Ectodermal cell (in vitro differentiated cells): ENCODE data around the gene SEMA3E.

ENCODE experiments used
- H3K27ac ChIP-seq: 2 replicates; pipeline ENCODE4 v1.7.0; 2013; ENCODE audit warnings: mild to moderate bottlenecking, low read depth, low read length; ENCODE audit not compliant: insufficient read depth, poor library complexity, severe bottlenecking
- H3K27me3 ChIP-seq: 2 replicates; pipeline ENCODE4 v1.7.0; 2013; ENCODE audit warnings: mild to moderate bottlenecking, low read length; ENCODE audit not compliant: insufficient read depth, control insufficient read depth, poor library complexity, severe bottlenecking
- H3K36me3 ChIP-seq: one replicate; pipeline ENCODE4 v1.7.0; 2013; ENCODE audit warnings: low read length; ENCODE audit not compliant: control insufficient read depth, insufficient read depth
- H3K4me1 ChIP-seq: one replicate; pipeline ENCODE4 v1.7.0; 2013; ENCODE audit warnings: low read length; ENCODE audit not compliant: control insufficient read depth, insufficient read depth
- H3K4me3 ChIP-seq: 2 replicates; pipeline ENCODE4 v1.7.0; 2013; ENCODE audit warnings: low read depth, low read length, control low read depth; ENCODE audit not compliant: insufficient read depth
- H3K9me3 ChIP-seq: 2 replicates; pipeline ENCODE4 v1.7.0; 2013; ENCODE audit warnings: mild to moderate bottlenecking, low read length, moderate library complexity; ENCODE audit not compliant: control insufficient read depth
- WGBS, 2 experiments: methylation state at CpG; one replicate each; pipeline ENCODE4 v1.1.7; 2013; ENCODE audit warnings: missing lambda C conversion rate in 2 of 2; 5-methylcytosine and 5-hydroxymethylcytosine counted together

SEMA3E gene

DNA sequence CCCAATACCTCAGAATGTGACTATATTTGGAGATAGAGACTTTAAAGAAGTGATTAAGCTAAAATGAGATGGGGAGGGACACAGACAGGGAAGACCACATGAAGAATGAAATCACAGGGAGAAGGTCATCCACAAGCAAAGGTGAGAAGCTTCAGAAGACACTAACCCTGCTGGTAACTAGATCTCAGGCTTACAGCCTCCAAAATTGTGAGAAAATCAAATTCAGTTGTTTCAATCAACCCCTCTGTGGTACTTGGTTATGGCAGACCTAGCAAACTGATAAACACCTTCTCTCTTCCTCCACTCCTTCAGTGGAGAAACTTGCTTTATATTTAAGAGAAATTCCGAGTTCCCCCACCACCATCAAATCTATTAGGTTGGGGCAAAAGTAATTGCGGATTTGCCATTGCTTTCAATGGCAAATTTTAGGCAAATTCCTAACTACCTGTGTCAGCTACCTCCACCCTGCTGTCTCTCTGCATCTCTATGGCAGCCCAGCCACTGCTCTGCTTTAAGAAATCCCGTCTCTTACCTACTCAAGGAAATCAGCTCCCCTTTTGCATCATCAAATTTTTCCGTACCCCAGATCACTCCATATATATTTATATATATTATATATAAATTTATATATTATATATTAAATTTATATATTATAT is 38.2 kb downstream of the SEMA3E start:
- Histone ChIP-seq H3K4me3 (no peak overlapping the region), H3K4me1 (no peaks in the 10 kb centered on the region), H3K27me3 (no peaks in the 10 kb centered on the region), H3K9me3 (no peaks in the 10 kb centered on the region), H3K36me3 (no peaks in the 10 kb centered on the region), H3K27ac (no peak overlapping the region)
- 38 to 47% methylated on average over 3 of the region's 4 CpGs for WGBS, 2 experiments

DNA sequence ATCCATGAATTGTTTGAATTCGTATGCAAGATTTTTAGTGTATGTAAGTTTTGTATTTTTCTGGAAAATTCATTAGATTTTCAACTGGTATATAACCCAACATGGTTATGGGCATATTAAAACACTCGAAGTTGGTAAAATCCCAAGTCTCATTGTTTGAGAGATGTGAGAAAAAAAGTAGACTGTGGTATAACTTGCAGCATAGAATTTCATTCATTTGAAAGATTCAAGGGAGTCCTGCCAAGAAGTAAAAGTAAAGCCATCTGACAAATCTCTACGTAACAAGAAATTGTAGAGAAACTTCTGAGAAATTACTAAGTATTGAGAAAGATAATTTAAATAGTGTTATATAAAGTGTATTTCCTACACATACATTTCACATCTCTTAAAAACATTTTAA is 40.2 kb downstream of the SEMA3E start:
- Histone ChIP-seq H3K4me1 (no peaks in the 10 kb centered on the region), H3K27ac (no peak overlapping the region), H3K27me3 (no peaks in the 10 kb centered on the region), H3K36me3 (no peaks in the 10 kb centered on the region), H3K4me3 (no peak overlapping the region), H3K9me3 (no peaks in the 10 kb centered on the region)
- 83 to 93% methylated on average over 1 to 2 of the region's 3 CpGs for WGBS, 2 experiments

DNA sequence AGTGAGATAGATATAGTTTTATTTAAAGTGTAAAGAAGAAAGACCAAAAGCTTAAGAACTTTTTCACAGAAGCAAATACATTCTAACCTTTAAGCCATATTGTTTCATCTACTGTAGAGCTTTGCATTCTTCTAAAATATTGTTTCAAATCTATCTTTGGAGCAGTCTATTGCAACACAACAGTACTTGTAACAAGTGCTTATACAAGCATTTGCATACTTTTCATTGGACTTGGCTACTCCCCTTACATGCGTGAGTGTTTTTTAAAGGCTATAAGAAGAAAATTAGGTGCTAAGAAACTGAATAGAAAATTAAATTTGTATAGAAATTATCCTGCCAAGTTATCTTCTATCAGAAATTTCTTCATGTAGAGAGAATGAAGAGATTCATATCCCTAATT is 45.3 kb downstream of the SEMA3E start:
- WGBS, 2 experiments, result 60 to 100% methylated on average over 1 of the region's 1 CpG
- Histone ChIP-seq H3K9me3 (no peaks in the 10 kb centered on the region), H3K4me1 (no peaks in the 10 kb centered on the region), H3K4me3 (no peak overlapping the region), H3K27me3 (no peaks in the 10 kb centered on the region), H3K36me3 (no peaks in the 10 kb centered on the region), H3K27ac (no peak overlapping the region)

DNA sequence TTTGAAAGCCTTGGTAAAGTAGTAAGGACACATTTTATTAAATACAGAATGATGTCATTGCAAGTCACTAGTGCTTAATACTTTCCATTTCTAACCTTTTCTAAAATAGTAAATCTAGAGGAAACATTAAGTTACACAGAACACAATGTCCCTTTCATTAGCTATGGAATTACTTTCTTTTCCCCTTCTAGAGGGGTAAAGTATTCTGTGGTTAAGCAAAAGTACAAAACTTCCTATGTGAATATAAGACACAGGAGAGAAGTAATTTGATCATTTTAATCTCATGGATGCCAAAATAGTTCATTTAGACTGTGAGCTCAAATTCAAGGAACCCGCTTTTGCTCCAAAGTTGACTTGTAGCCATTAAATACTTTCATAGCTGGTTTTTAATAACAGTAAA is 49.8 kb downstream of the SEMA3E start:
- WGBS, 2 experiments, result 100% methylated on average over 1 of the region's 1 CpG; no CpG with 5 or more reads in 1 of the 2 experiments
- Histone ChIP-seq H3K27ac (no peak overlapping the region), H3K36me3 (no peaks in the 10 kb centered on the region)

GRCh38 chr7:83593921-83594475 is 54.9 kb downstream of the SEMA3E start:
- Histone ChIP-seq H3K27me3 (no peaks in the 10 kb centered on the region), H3K4me1 (no peaks in the 10 kb centered on the region), H3K36me3 (no peaks in the 10 kb centered on the region), H3K4me3 (no peak overlapping the region), H3K9me3 (no peaks in the 10 kb centered on the region), H3K27ac (no peak overlapping the region)
- 94 to 98% methylated on average over 4 of the region's 4 CpGs for WGBS, 2 experiments

More for the DNA sequence above, 49.8 kb downstream of the SEMA3E start:
- no peaks in the 10 kb centered on the region for H3K27me3 ChIP-seq
- no peaks in the 10 kb centered on the region for H3K4me1 ChIP-seq
- H3K9me3 ChIP-seq, result no peaks in the 10 kb centered on the region
- no peak overlapping the region for H3K4me3 ChIP-seq

DNA sequence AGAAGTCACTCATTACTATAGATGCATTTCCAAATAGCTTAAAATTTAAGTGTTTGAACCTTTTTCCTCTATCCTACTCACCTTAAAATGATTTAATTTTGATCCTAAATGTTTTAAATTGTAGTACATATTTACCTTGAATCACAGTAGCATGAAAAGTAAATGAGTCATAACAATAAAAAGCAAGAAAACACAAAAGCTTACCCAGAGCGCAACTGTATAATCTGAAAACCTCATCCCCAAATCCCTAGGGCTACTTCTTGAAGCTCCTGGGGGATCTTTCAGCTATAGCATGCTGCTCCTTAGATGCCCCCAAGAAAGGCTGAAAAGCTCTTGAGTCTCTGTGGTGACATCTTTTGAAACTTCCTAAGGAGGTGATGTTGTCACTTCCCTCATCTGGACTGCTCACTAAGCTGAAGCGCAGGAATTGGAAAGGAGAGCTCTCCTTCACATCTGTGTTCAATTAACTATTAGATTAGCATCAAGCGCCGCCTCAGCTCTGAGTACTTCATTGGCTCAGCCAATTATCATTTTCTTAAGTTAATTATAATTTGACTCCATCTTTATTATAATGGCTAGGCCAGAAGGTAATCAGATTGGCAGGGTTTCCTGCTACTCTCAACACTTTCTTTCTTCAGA is 60.2 kb downstream of the SEMA3E start:
- H3K4me1 ChIP-seq, result no peaks in the 10 kb centered on the region
- H3K4me3 ChIP-seq, result no peak overlapping the region
- no peaks in the 10 kb centered on the region for H3K27me3 ChIP-seq
- WGBS, 2 experiments, result 92 to 97% methylated on average over 4 of the region's 4 CpGs
- H3K27ac ChIP-seq, result no peak overlapping the region
- H3K9me3 ChIP-seq, result no peaks in the 10 kb centered on the region
- no peaks in the 10 kb centered on the region for H3K36me3 ChIP-seq

- Histone ChIP-seq H3K9me3 (no peaks in the 10 kb centered on the region), H3K27me3 (no peaks in the 10 kb centered on the region), H3K4me1 (no peaks in the 10 kb centered on the region), H3K36me3 (no peaks in the 10 kb centered on the region), H3K27ac (no peak overlapping the region), H3K4me3 (no peak overlapping the region)
- WGBS, 2 experiments, result 67% methylated on average over 1 of the region's 1 CpG; no CpG with 5 or more reads in 1 of the 2 experiments
These were observed 62.7 kb downstream of the SEMA3E start for GRCh38 chr7:83586281-83586680.

DNA sequence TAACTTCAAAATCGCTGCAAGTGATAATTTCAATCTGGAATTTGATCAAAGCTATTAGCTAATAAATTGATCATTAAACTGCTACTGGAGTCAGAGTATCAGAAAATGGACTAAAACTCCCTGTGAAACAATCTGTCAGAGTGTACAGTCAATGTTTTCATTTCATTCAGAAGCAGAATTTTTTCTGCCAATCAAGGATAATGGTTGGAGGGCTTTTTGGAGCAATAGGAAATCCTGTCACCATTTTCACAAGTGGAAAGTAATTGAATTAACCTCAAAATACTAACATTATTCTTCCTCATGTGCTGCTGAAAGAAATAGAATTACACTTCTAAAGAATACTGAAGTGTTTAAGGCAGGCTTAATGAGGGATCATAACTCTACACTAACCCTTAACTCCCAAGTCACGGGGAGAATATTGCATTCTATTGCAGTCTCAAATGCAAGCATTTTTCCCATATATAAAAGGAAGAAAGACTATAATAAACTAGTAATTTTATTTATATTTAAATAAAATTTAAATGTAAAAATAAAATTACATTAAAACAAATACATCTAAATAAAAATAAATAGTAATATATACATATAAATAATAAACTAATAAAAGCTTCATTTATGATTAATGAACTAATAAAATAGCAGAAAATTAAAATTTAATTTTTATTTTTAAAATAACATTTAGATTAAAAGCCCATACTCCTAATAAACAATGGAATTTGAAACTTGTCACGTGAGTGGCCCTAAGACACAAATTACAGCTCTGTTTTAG is 67.1 kb downstream of the SEMA3E start:
- Histone ChIP-seq H3K27me3 (no peaks in the 10 kb centered on the region), H3K36me3 (no peaks in the 10 kb centered on the region), H3K9me3 (no peaks in the 10 kb centered on the region), H3K27ac (no peak overlapping the region), H3K4me3 (no peak overlapping the region), H3K4me1 (no peaks in the 10 kb centered on the region)
- WGBS, 2 experiments, result 89 to 95% methylated on average over 1 to 3 of the region's 3 CpGs

GRCh38 chr7:83579740-83580139 is 69.2 kb downstream of the SEMA3E start:
- Histone ChIP-seq H3K27ac (no peak overlapping the region), H3K36me3 (no peaks in the 10 kb centered on the region)
- WGBS, 2 experiments, result 89 to 93% methylated on average over 3 to 4 of the region's 5 CpGs

DNA sequence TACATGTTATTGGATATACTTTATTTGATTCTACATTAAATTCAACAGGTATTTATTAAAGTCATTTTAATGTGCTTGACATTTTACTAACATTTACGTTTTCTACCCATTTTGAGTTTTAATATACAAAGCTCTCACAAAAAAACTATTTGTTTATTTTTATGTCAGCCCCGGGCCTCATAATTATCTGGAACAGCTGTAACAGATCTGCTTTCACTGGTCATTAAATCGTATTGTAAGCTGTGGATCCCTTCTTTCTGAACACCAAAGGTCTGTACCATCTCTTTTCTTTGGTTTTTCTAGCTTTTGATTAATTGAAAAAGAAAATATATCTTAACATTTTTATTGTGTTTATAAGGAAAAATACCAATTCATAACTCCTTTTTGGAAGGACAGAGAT is 73.5 kb downstream of the SEMA3E start:
- 92 to 95% methylated on average over 3 of the region's 3 CpGs for WGBS, 2 experiments
- Histone ChIP-seq H3K27ac (no peak overlapping the region), H3K27me3 (no peaks in the 10 kb centered on the region)

More at GRCh38 chr7:83579740-83580139, 69.2 kb downstream of the SEMA3E start:
- Histone ChIP-seq H3K9me3 (no peaks in the 10 kb centered on the region), H3K4me3 (no peak overlapping the region), H3K27me3 (no peaks in the 10 kb centered on the region), H3K4me1 (no peaks in the 10 kb centered on the region)

More for the DNA sequence above, 73.5 kb downstream of the SEMA3E start:
- Histone ChIP-seq H3K9me3 (no peaks in the 10 kb centered on the region), H3K4me3 (no peak overlapping the region), H3K4me1 (no peaks in the 10 kb centered on the region), H3K36me3 (no peaks in the 10 kb centered on the region)
